CD8-positive, alpha-beta memory T cell (primary cell): ENCODE data around the gene PARPBP. TPM values are rescaled to one million over a fixed set of nuclear protein-coding genes. Genes with fewer than 3 reads are reported as not detected.
A peak's percentile ranks its signal among the peaks of the same experiment; 100 is the strongest.
"Not testable (repeated sequence)": the region's sequence is repeated elsewhere in the genome, so short reads cannot be mapped to it uniquely, and the experiment has no call there.

Experiments used
- CTCF ChIA-PET: fragments of 350-600 bp; sonication (Branson Sonifier 250); formaldehyde crosslinking; loops from one replicate; lab custom pipeline; 2021; ENCODE audit warnings: antibody characterized with exemption; lab: Charles Lee
- POLR2A ChIA-PET: fragments of 350-600 bp; sonication (Branson Sonifier 250); formaldehyde crosslinking; loops from one replicate; lab custom pipeline; 2021; ENCODE audit warnings: antibody characterized with exemption; lab: Charles Lee
- DNase-seq, 5 donors: peaks; one replicate each; pipeline versions ENCODE4 v3.0.0 to v3.0.0-alpha.2; 2020 to 2022; ENCODE audit warnings: mixed read lengths in 1 of 5
- H3K27ac ChIP-seq: one replicate; pipeline ENCODE4 v1.7.0; 2013; ENCODE audit warnings: low read depth, mild to moderate bottlenecking, low read length, moderate library complexity
- H3K27me3 ChIP-seq: 2 replicates; pipeline ENCODE4 v1.7.0; 2013; ENCODE audit warnings: low read length, mild to moderate bottlenecking; ENCODE audit not compliant: insufficient read depth, poor library complexity, severe bottlenecking
- H3K36me3 ChIP-seq: 2 replicates; pipeline ENCODE4 v1.7.0; 2013; ENCODE audit warnings: mild to moderate bottlenecking, low read length, moderate library complexity; ENCODE audit not compliant: insufficient read depth
- H3K4me1 ChIP-seq: 2 replicates; pipeline ENCODE4 v1.7.0; 2013; ENCODE audit warnings: mild to moderate bottlenecking, low read length, moderate library complexity; ENCODE audit not compliant: insufficient read depth
- H3K4me3 ChIP-seq: 2 replicates; pipeline ENCODE4 v1.7.0; 2013; ENCODE audit warnings: mild to moderate bottlenecking, low read length
- H3K9me3 ChIP-seq: 2 replicates; pipeline ENCODE4 v1.7.0; 2013; ENCODE audit warnings: mild to moderate bottlenecking, low read length
- H3K27ac Mint-ChIP-seq, 8 donors: one replicate each; pipeline ENCODE4 v1.8.0; 2020 to 2021; ENCODE audit warnings: mixed read lengths in 8 of 8, mild to moderate bottlenecking in 6 of 8, inconsistent platforms in 3 of 8, moderate library complexity in 3 of 8
- H3K27me3 Mint-ChIP-seq, 2 donors: one replicate each; pipeline ENCODE4 v1.8.0; 2020 to 2021; ENCODE audit warnings: mixed read lengths in 2 of 2, mild to moderate bottlenecking in 1 of 2, moderate library complexity in 1 of 2
- H3K36me3 Mint-ChIP-seq, 3 donors: one replicate each; pipeline ENCODE4 v1.8.0; 2020 to 2021; ENCODE audit warnings: mixed read lengths in 3 of 3, inconsistent platforms in 1 of 3, mild to moderate bottlenecking in 1 of 3
- H3K4me1 Mint-ChIP-seq, 3 donors: one replicate each; pipeline ENCODE4 v1.8.0; 2020 to 2021; ENCODE audit warnings: mixed read lengths in 3 of 3, inconsistent platforms in 1 of 3, mild to moderate bottlenecking in 1 of 3
- H3K4me3 Mint-ChIP-seq, 7 donors: one replicate each; pipeline ENCODE4 v1.8.0; 2020 to 2021; ENCODE audit warnings: mixed read lengths in 7 of 7, mild to moderate bottlenecking in 6 of 7, moderate library complexity in 4 of 7, inconsistent platforms in 2 of 7
- H3K9me3 Mint-ChIP-seq, 5 donors: one replicate each; pipeline ENCODE4 v1.8.0; 2020 to 2022; ENCODE audit warnings: mixed read lengths in 5 of 5, mild to moderate bottlenecking in 3 of 5, moderate library complexity in 2 of 5, inconsistent platforms in 1 of 5
- polyA plus RNA-seq: library from polyadenylated mRNA; unstranded; fragments of 300-500 nt; fragmentation: Illumina TruSeq; gene quantifications from one replicate; pipeline ENCODE4 v1.2.3, GENCODE V29; 2021
- total RNA-seq, 2 experiments: library from RNA; stranded (reverse); gene quantifications; one replicate each; pipeline ENCODE4 v1.2.3, GENCODE V29; 2021

PARPBP gene, protein sequence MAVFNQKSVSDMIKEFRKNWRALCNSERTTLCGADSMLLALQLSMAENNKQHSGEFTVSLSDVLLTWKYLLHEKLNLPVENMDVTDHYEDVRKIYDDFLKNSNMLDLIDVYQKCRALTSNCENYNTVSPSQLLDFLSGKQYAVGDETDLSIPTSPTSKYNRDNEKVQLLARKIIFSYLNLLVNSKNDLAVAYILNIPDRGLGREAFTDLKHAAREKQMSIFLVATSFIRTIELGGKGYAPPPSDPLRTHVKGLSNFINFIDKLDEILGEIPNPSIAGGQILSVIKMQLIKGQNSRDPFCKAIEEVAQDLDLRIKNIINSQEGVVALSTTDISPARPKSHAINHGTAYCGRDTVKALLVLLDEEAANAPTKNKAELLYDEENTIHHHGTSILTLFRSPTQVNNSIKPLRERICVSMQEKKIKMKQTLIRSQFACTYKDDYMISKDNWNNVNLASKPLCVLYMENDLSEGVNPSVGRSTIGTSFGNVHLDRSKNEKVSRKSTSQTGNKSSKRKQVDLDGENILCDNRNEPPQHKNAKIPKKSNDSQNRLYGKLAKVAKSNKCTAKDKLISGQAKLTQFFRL
- total RNA-seq (10 to 100 TPM; 19.5 to 21.2 TPM), polyA plus RNA-seq (1.7 TPM)

DNA sequence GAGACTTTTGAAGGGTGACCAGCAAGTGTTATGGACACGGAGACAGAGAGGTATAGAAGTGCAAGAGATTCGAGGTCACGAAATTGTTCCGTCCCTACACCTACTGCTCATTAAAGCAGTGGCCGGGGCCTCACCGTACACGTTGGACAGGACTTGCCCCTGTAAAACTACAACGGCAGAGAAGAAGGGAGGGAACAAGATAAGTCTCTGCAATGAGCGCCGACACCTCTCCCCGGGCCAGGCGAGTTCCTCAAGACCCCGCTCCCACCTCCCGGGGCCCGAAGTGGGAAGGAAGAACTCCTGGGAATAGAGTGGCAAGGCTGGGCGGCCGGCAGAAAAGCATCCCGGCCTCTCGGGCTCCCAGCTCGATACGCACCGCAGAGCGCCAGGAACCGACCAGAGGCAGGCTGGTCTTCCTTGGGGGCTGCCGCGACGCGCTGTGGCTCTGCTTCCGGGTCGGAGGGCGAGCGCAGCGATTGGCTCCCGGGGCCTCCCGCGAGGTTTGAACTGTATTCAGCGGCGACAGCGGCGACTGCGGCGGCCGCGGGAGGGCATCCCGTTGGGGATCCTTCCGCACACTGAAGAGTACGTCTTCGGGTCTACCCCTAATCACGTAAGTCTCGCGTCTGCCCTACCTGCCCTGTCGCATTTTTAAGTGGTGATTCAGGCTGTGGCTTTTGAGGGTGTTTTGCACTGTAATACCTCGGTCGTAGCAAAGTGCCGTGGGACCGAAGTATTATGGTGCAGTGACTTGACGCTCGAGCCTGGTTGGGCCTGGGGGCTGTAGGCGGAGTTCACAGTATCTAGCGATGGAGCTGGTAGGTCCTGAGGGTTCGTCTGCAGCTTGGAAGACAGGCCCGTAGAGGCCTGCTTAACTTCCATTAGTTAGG lies at the start of gene PARPBP, which contains the start of gene NUP37:
TSS of gene PARPBP (plus strand) at position 510 of the 890 bp plus-strand sequence. CDS start 3,706 bp downstream, outside the sequence.
TSS of gene NUP37 (minus strand) at position 441 of the 890 bp plus-strand sequence. CDS start 1,596 bp downstream, outside the sequence.
- Histone ChIP-seq H3K9me3 (no peaks in the 10 kb centered on the region), H3K4me1 (peaks cover 15% of the 10 kb centered on the region), H3K4me3 (peak within 1 kb of the TSS; percentile 88), H3K27me3 (no peaks in the 10 kb centered on the region), H3K27ac (peak within 1 kb of the TSS; percentile 91), H3K36me3 (no peaks in the 10 kb centered on the region)
- ChIA-PET CTCF (no interaction called here), POLR2A (interaction anchor here (0.7 kb wide), 1 partner anchor 58 kb away, joined by 3 read pairs; the partner anchor contains the start of gene WASHC3)
- Mint-ChIP-seq H3K9me3 (no peaks in the 10 kb centered on the region), H3K4me3 (peak within 1 kb of the TSS; percentile 85 to 97 (median 93)), H3K4me1 (peaks cover 18 to 36% (median 31%) of the 10 kb centered on the region in 3 donors), H3K27ac (peak within 1 kb of the TSS; percentile 90 to 99 (median 94)), H3K36me3 (peaks cover 4 to 30% (median 7%) of the 10 kb centered on the region in 3 donors), H3K27me3 (no peaks in the 10 kb centered on the region)
- peak; percentile 88 to 94 (median 91) for DNase-seq

DNA sequence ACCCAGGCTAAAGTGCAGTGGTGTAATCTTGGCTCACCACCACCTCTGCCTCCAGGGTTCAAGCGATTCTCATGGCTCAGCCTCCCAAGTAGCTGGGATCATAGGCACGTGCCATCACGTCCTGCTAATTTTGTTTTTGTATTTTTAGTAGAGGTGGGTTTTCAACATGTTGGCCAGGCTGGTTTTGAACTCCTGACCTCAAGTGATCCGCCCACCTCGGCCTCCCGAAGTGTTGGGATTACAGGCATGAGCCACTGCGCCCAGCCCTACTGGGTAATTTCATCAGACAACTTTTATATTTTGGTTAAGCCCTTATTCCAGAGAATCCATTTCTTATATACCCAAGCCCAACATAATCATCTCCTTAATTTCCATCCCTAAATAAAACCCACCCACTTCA lies 47.9 kb upstream of the PARPBP start:
- CTCF ChIA-PET: not testable (repeated sequence)

DNA sequence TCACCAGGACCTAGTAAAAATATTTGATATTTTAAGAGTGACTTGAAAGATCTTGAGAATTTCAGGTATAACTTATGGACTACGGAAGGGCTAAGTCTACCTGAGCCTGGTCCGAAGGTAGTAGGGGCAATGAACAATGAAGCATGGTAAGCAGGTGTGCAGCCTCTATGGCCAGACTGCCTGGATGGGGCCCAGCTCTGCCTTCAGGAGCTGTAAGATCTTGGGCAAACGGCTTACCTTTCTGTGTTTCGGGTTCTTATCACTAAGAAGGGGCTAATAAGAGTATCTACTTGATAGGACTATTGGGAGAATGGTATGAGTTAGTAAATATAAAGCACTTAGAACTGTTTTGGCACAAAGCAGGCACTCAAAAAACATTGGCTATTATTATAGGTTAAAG lies 39.1 kb upstream of the PARPBP start:
- no peak for DNase-seq
- no peak overlapping the region for H3K4me3 Mint-ChIP-seq
- no peaks in the 10 kb centered on the region for H3K27me3 Mint-ChIP-seq
- ChIA-PET POLR2A (no interaction called here), CTCF (interaction anchor here (1.7 kb wide), 1 partner anchor 20 kb away, joined by 5 read pairs; the partner anchor contains the start of gene WASHC3)
- H3K27ac Mint-ChIP-seq: peak overlapping the region in 2 of 8 donors; percentile 8 to 14
- Histone ChIP-seq H3K27ac (no peak overlapping the region), H3K4me3 (no peak overlapping the region), H3K9me3 (no peaks in the 10 kb centered on the region), H3K4me1 (no peaks in the 10 kb centered on the region), H3K27me3 (no peaks in the 10 kb centered on the region), H3K36me3 (peaks cover 15% of the 10 kb centered on the region)
- no peaks in the 10 kb centered on the region for H3K4me1 Mint-ChIP-seq
- no peaks in the 10 kb centered on the region for H3K9me3 Mint-ChIP-seq
- peaks cover 11 to 83% (median 37%) of the 10 kb centered on the region in 3 donors for H3K36me3 Mint-ChIP-seq

More for the DNA sequence above, 47.9 kb upstream of the PARPBP start:
- H3K27ac Mint-ChIP-seq, H3K9me3 ChIP-seq, H3K4me1 ChIP-seq, H3K27ac ChIP-seq, H3K4me3 Mint-ChIP-seq, POLR2A ChIA-PET, H3K9me3 Mint-ChIP-seq, DNase-seq, H3K27me3 Mint-ChIP-seq, H3K4me3 ChIP-seq, H3K27me3 ChIP-seq, H3K4me1 Mint-ChIP-seq: not testable (repeated sequence)
- H3K36me3 ChIP-seq: peaks cover 15% of the 10 kb centered on the region
- peaks cover 0 to 40% (median 9%) of the 10 kb centered on the region in 3 donors for H3K36me3 Mint-ChIP-seq

DNA sequence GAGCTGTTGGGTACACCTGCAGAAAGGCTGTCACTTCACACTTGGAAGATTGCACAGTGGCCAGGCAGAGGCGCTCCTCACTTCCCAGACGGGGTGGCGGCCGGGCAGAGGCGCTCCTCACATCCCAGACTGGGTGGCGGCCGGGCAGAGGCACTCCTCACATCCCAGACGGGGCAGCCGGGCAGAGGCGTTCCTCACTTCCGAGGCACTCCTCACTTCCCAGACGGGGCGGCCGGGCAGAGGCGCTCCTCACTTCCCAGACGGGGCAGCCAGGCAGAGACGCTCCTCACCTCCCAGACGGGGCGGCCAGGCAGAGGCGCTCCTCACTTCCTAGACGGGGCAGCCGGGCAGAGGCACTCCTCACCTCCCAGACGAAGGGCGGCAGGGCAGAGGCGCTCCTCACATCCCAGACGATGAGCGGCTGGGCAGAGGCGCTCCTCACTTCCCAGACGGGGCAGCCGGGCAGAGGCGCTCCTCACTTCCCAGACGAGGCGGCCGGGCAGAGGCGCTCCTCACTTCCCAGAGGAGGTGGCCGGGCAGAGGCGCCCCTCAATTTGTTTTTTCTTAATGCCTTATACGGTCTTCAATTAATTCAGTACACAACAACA lies 30.7 kb upstream of the PARPBP start:
- H3K27ac ChIP-seq, H3K27me3 ChIP-seq, DNase-seq, H3K4me1 ChIP-seq, H3K27ac Mint-ChIP-seq, CTCF ChIA-PET, H3K36me3 ChIP-seq, POLR2A ChIA-PET, H3K9me3 ChIP-seq, H3K9me3 Mint-ChIP-seq, H3K4me1 Mint-ChIP-seq, H3K4me3 Mint-ChIP-seq, H3K27me3 Mint-ChIP-seq, H3K4me3 ChIP-seq: not testable (repeated sequence)
- H3K36me3 Mint-ChIP-seq: peaks cover 7 to 39% (median 11%) of the 10 kb centered on the region in 3 donors

DNA sequence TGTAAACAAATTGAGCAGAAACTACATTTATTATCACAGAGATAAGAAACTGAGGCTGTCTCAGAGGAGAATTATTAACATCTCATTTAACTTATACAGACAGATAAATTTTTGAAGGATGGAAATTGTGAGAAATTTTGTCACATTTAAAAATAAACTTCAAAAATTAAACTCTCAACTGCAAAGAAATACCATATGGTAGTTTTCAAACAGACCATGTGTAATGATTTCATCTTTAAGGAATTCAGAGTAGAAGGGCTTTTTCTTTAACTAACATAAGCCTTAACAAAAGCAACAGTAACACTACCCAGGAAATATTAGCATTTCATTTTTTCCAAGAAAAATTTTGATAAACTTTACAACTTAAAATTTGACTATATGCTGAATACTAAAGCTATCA lies 26.7 kb upstream of the PARPBP start:
- Mint-ChIP-seq H3K4me1 (peaks cover 0 to 2% (median 0%) of the 10 kb centered on the region in 3 donors), H3K4me3 (no peak overlapping the region), H3K36me3 (peaks cover 6 to 46% (median 9%) of the 10 kb centered on the region in 3 donors), H3K27ac (peak overlapping the region in 2 of 8 donors; percentile 36 to 46), H3K9me3 (no peaks in the 10 kb centered on the region), H3K27me3 (no peaks in the 10 kb centered on the region)
- ChIA-PET CTCF (no interaction called here), POLR2A (no interaction called here)
- no peak for DNase-seq
- Histone ChIP-seq H3K9me3 (no peaks in the 10 kb centered on the region), H3K27me3 (no peaks in the 10 kb centered on the region), H3K4me1 (no peaks in the 10 kb centered on the region), H3K36me3 (no peaks in the 10 kb centered on the region), H3K4me3 (no peak overlapping the region), H3K27ac (no peak overlapping the region)

GRCh38 chr12:102095677-102096263 lies 24.2 kb upstream of the PARPBP start:
- CTCF ChIA-PET: no interaction called here
- no peak overlapping the region for H3K4me3 ChIP-seq
- Mint-ChIP-seq H3K36me3 (peaks cover 4 to 59% (median 9%) of the 10 kb centered on the region in 3 donors), H3K27ac (peak overlapping the region in 1 of 8 donors; percentile 35), H3K4me3 (no peak overlapping the region), H3K4me1 (peaks cover 0 to 2% (median 0%) of the 10 kb centered on the region in 3 donors), H3K9me3 (no peaks in the 10 kb centered on the region), H3K27me3 (no peaks in the 10 kb centered on the region)
- no peak overlapping the region for H3K27ac ChIP-seq
- no peaks in the 10 kb centered on the region for H3K4me1 ChIP-seq
- POLR2A ChIA-PET: no interaction called here
- no peaks in the 10 kb centered on the region for H3K36me3 ChIP-seq
- DNase-seq: no peak
- no peaks in the 10 kb centered on the region for H3K9me3 ChIP-seq
- H3K27me3 ChIP-seq: no peaks in the 10 kb centered on the region

DNA sequence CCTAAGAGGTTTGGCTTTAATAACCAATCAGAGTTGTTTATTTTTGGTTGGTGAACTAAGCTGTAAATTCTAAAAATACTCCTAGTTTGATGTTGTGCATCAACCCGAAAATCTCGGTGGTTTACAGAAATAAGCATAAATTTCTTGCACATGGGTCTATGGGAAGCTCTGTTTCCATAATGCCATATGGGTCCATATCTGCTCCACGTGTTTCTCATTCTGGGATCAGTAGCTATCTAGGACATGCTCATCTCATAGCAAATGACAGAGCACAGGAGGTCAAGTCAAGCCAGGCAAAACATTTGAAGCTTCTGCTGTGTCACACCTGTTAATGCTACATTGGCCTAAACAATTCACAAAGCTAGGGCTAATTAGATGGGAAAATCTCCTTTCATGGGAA lies 23.1 kb upstream of the PARPBP start:
- H3K4me1 Mint-ChIP-seq: peaks cover 0 to 2% (median 0%) of the 10 kb centered on the region in 3 donors
- H3K9me3 ChIP-seq: no peaks in the 10 kb centered on the region
- no peak overlapping the region for H3K27ac ChIP-seq
- no peaks in the 10 kb centered on the region for H3K4me1 ChIP-seq
- no peak overlapping the region for H3K27ac Mint-ChIP-seq
- POLR2A ChIA-PET: no interaction called here
- H3K36me3 Mint-ChIP-seq: peaks cover 4 to 59% (median 11%) of the 10 kb centered on the region in 3 donors
- no peak for DNase-seq
- H3K36me3 ChIP-seq: no peaks in the 10 kb centered on the region
- CTCF ChIA-PET: no interaction called here
- no peaks in the 10 kb centered on the region for H3K27me3 ChIP-seq
- no peak overlapping the region for H3K4me3 ChIP-seq
- H3K9me3 Mint-ChIP-seq: no peaks in the 10 kb centered on the region
- no peak overlapping the region for H3K4me3 Mint-ChIP-seq
- no peaks in the 10 kb centered on the region for H3K27me3 Mint-ChIP-seq
